CD4-positive, alpha-beta T cell treated with Interleukin-2 at 100 ng/mL for 4 hours (primary cell): ENCODE results near the gene KDM6B.

ENCODE experiments used
- DNase-seq: peaks from one replicate; pipeline ENCODE4 v3.0.0-alpha.2; 2020; ENCODE audit warnings: low spot score

KDM6B gene

GRCh38 chr17:7841396-7841914, 7.4 kb downstream of the KDM6B start:
- peak; percentile 96 for DNase-seq

- DNase-seq: peak; percentile 83
Observed at GRCh38 chr17:7841915-7842379, 7.9 kb downstream of the KDM6B start.

GRCh38 chr17:7842380-7843256, 8.6 kb downstream of the KDM6B start:
- DNase-seq: peak; percentile 97

- DNase-seq: no peak
Observed at GRCh38 chr17:7843257-7843535, 9.2 kb downstream of the KDM6B start.

GRCh38 chr17:7843536-7844291, 9.7 kb downstream of the KDM6B start:
- DNase-seq: peak; percentile 91

- peak; percentile 86 for DNase-seq
Observed at GRCh38 chr17:7844292-7845154, 10.5 kb downstream of the KDM6B start.

GRCh38 chr17:7845359-7846062, 11.5 kb downstream of the KDM6B start:
- DNase-seq: no peak

GRCh38 chr17:7846063-7846735, 12.2 kb downstream of the KDM6B start:
- DNase-seq: no peak

GRCh38 chr17:7846765-7847661, 13.0 kb downstream of the KDM6B start:
- no peak for DNase-seq

- no peak for DNase-seq
Observed at GRCh38 chr17:7848131-7848579, 14.1 kb downstream of the KDM6B start.

GRCh38 chr17:7848739-7849129, 14.7 kb downstream of the KDM6B start:
- no peak for DNase-seq

GRCh38 chr17:7849130-7849750, 15.2 kb downstream of the KDM6B start:
- no peak for DNase-seq

GRCh38 chr17:7849751-7850504, 15.9 kb downstream of the KDM6B start:
- no peak for DNase-seq

- no peak for DNase-seq
Observed at GRCh38 chr17:7850701-7851437, 16.9 kb downstream of the KDM6B start.

GRCh38 chr17:7851438-7852261, 17.6 kb downstream of the KDM6B start:
- peak; percentile 93 for DNase-seq

- DNase-seq: no peak
Observed at GRCh38 chr17:7852262-7852670, 18.2 kb downstream of the KDM6B start.
